H1 (cell line): ENCODE results near the gene HOATZ. TPM values are rescaled to one million over a fixed set of nuclear protein-coding genes. Genes with fewer than 3 reads are reported as not detected.

Experiments used
- polyA plus RNA-seq, 7 experiments: library from polyadenylated mRNA; depleted of rRNA in 3 of 7; stranded (reverse) in 5 of 7; unstranded in 2 of 7; fragments of >200 nt in 5 of 7; fragments of 200-250 nt in 2 of 7; gene quantifications; 1 replicate in 5 of 7; 2 replicates in 1 of 7; 4 replicates in 1 of 7; pipeline versions ENCODE4 v1.2.1 to v1.2.3, GENCODE V29; 2011 to 2013; ENCODE audit warnings: missing spikeins in 2 of 7, mixed read lengths in 2 of 7
- total RNA-seq: library from RNA; stranded (reverse); fragmentation: NEBNext Ultra II Directional; extraction: Animal tissue kit (Norgen Biotek cat#: 25700); gene quantifications from 2 replicates; pipeline ENCODE4 v1.2.1, GENCODE V29; 2021
- TF ChIP-seq, protein P1 (sequence below): IDR thresholded peaks from 2 replicates; pipeline ENCODE4 v1.6.1; 2012; ENCODE audit warnings: low read length, inconsistent platforms

The HOATZ gene
- total and polyA plus RNA-seq, 2 of the 8 experiments (the other 6 are each of a cell fraction or from before 2014, with no cell fraction given), result not detected

DNA sequence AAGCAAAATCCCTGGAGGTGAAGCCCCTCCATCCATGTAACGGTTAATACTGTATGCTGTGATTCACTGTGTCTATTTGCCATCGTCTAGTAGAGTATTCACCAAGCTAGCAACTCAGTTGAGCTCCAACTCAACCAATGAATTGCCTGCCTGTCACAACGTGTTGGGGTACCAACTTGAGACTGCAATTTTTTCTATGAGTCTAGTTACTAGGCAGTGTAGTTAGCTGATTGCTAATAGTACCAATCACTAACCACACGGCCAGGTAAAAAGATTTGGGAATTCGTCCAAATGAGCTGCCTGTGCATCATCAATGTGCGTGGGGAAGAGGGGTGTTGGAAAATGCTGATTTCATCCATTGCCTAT is 1.4 kb upstream of the HOATZ start (continued):
- TF ChIP-seq, protein P1, sequence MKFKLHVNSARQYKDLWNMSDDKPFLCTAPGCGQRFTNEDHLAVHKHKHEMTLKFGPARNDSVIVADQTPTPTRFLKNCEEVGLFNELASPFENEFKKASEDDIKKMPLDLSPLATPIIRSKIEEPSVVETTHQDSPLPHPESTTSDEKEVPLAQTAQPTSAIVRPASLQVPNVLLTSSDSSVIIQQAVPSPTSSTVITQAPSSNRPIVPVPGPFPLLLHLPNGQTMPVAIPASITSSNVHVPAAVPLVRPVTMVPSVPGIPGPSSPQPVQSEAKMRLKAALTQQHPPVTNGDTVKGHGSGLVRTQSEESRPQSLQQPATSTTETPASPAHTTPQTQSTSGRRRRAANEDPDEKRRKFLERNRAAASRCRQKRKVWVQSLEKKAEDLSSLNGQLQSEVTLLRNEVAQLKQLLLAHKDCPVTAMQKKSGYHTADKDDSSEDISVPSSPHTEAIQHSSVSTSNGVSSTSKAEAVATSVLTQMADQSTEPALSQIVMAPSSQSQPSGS, result no peak
